Activated CD4-positive, CD25-positive, alpha-beta regulatory T cell (primary cell): ENCODE data around the gene TTLL13.

ENCODE experiments used
- DNase-seq, 4 experiments: peaks; one replicate each; lab custom pipeline; 2025; lab: John Stamatoyannopoulos, UW

Gene TTLL13

GRCh38 chr15:90249203-90249863, at the start of gene TTLL13:
Gene TTLL13 (plus strand): TSS chr15:90249556. CDS start chr15:90250631, 1,075 bp downstream.
- peak in 3 of 4 experiments; percentile 38 to 70 (median 57) for DNase-seq

- no peak for DNase-seq
Observed at GRCh38 chr15:90200534-90201129, 48.7 kb upstream of the TTLL13 start.

GRCh38 chr15:90201130-90201943, 48.0 kb upstream of the TTLL13 start, which contains the start of gene SEMA4B:
Gene SEMA4B (plus strand): TSS chr15:90201330. CDS start chr15:90201579, 249 bp downstream.
- peak; percentile 40 to 65 (median 57) for DNase-seq

GRCh38 chr15:90201944-90202375, 47.4 kb upstream of the TTLL13 start:
- DNase-seq = no peak

GRCh38 chr15:90202929-90203328, 46.4 kb upstream of the TTLL13 start:
- DNase-seq = no peak

- DNase-seq = no peak
Observed at GRCh38 chr15:90203473-90203872, 45.9 kb upstream of the TTLL13 start.

GRCh38 chr15:90203922-90204321, 45.4 kb upstream of the TTLL13 start:
- DNase-seq = no peak

GRCh38 chr15:90205050-90205848, 44.1 kb upstream of the TTLL13 start:
- DNase-seq = no peak

- no peak for DNase-seq
Observed at GRCh38 chr15:90205886-90206285, 43.5 kb upstream of the TTLL13 start.

- DNase-seq = no peak
Observed at GRCh38 chr15:90207252-90207651, 42.1 kb upstream of the TTLL13 start.

- no peak for DNase-seq
Observed at GRCh38 chr15:90208356-90208755, 41.0 kb upstream of the TTLL13 start.

GRCh38 chr15:90209591-90209990, 39.8 kb upstream of the TTLL13 start:
- no peak for DNase-seq

GRCh38 chr15:90210593-90210992, 38.8 kb upstream of the TTLL13 start:
- no peak for DNase-seq

GRCh38 chr15:90211009-90211408, 38.3 kb upstream of the TTLL13 start:
- no peak for DNase-seq

GRCh38 chr15:90211440-90212143, 37.8 kb upstream of the TTLL13 start:
- no peak for DNase-seq

- no peak for DNase-seq
Observed at GRCh38 chr15:90212221-90213098, 36.9 kb upstream of the TTLL13 start.

GRCh38 chr15:90213122-90213817, 36.1 kb upstream of the TTLL13 start:
- DNase-seq = no peak

GRCh38 chr15:90213818-90214204, 35.5 kb upstream of the TTLL13 start:
- no peak for DNase-seq

GRCh38 chr15:90214553-90215196, 34.7 kb upstream of the TTLL13 start:
- DNase-seq = no peak
